Gastrocnemius medialis (tissue), 4 donors: Measurements from ENCODE around the gene SPRR3.

Experiments
- POLR2A ChIP-seq, 2 donors: fragments of 450-650 bp; IDR thresholded peaks; one replicate each; pipeline ENCODE4 v1.6.1; 2017; ENCODE audit warnings: antibody characterized with exemption in 2 of 2, mild to moderate bottlenecking in 2 of 2, moderate library complexity in 2 of 2
- TF ChIP-seq, protein P1 (sequence below), 5 experiments: fragments of 450-650 bp in 3 of 5; fragments of 200-600 bp in 2 of 5; sonication (generic) in 2 of 5; IDR thresholded peaks in 4 of 5; conservative IDR thresholded peaks in 1 of 5; 1 replicate in 4 of 5; 2 replicates in 1 of 5; pipeline ENCODE4 v1.5.1; 2016 to 2019; ENCODE audit warnings: antibody characterized with exemption in 5 of 5, mild to moderate bottlenecking in 3 of 5, moderate library complexity in 3 of 5

DNA sequence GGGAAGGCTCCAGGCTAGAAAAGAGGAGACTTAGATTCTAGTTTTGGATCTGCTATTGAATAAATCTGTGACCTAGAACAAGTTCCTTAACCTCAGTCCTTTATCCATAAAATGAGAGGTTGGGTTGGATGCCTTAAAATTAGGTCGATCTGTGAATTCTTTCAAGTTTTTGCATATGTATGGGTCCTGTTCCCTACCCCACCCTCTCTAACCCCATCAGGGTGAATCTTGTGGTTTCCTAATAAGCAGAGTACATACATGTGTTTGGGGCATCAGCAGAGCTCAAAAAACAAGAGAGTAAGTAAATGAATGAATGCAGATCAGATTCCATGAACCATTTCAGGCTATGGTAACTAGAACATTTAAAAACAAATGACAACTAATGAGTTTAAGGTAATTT lies 24.9 kb upstream of the SPRR3 start:
- TF ChIP-seq, protein P1, sequence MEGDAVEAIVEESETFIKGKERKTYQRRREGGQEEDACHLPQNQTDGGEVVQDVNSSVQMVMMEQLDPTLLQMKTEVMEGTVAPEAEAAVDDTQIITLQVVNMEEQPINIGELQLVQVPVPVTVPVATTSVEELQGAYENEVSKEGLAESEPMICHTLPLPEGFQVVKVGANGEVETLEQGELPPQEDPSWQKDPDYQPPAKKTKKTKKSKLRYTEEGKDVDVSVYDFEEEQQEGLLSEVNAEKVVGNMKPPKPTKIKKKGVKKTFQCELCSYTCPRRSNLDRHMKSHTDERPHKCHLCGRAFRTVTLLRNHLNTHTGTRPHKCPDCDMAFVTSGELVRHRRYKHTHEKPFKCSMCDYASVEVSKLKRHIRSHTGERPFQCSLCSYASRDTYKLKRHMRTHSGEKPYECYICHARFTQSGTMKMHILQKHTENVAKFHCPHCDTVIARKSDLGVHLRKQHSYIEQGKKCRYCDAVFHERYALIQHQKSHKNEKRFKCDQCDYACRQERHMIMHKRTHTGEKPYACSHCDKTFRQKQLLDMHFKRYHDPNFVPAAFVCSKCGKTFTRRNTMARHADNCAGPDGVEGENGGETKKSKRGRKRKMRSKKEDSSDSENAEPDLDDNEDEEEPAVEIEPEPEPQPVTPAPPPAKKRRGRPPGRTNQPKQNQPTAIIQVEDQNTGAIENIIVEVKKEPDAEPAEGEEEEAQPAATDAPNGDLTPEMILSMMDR (IDR thresholded peaks at IDR 0.05 in 4 of 5, conservative IDR thresholded peaks at IDR 0.05 in 1 of 5): no peak
- no peak for TF ChIP-seq POLR2A (IDR thresholded peaks at IDR 0.05)
